BLaER1 treated with 17β-estradiol and CSF1 and Interleukin-3, amounts not matched to agents 10 nM and 100 nM (cell line): Measurements from ENCODE around the gene AHRR.
"Not testable (repeated sequence)": the region's sequence is repeated elsewhere in the genome, so short reads cannot be mapped to it uniquely, and the experiment has no call there.

ENCODE experiments used
- H3K27ac ChIP-seq, 11 experiments: shearing (Covaris generic); formaldehyde crosslinking; 2 replicates each; pipeline ENCODE4 v1.8.1; 2022
- H3K27me3 ChIP-seq, 11 experiments: shearing (Covaris generic); formaldehyde crosslinking; 2 replicates each; pipeline ENCODE4 v1.8.1; 2022
- H3K36me3 ChIP-seq, 11 experiments: shearing (Covaris generic); formaldehyde crosslinking; 2 replicates each; pipeline ENCODE4 v1.8.1; 2022
- H3K4me1 ChIP-seq, 10 experiments: shearing (Covaris generic); formaldehyde crosslinking; 2 replicates each; pipeline ENCODE4 v1.8.1; 2022
- H3K4me2 ChIP-seq, 11 experiments: shearing (Covaris generic); formaldehyde crosslinking; 2 replicates each; pipeline ENCODE4 v1.8.1; 2022
- H3K4me3 ChIP-seq, 10 experiments: shearing (Covaris generic); formaldehyde crosslinking; 2 replicates each; pipeline ENCODE4 v1.8.1; 2022
- H3K9ac ChIP-seq, 11 experiments: shearing (Covaris generic); formaldehyde crosslinking; 2 replicates each; pipeline ENCODE4 v1.8.1; 2022
- H3K9me3 ChIP-seq, 11 experiments: shearing (Covaris generic); formaldehyde crosslinking; replicated peaks in 1 of 11; 2 replicates each; pipeline ENCODE4 v1.8.1; 2022
- H4K20me1 ChIP-seq, 11 experiments: shearing (Covaris generic); formaldehyde crosslinking; 2 replicates each; pipeline ENCODE4 v1.8.1; 2022
- Cebpa-rat ChIP-seq, 11 experiments: shearing (Covaris generic); IDR thresholded peaks; 2 replicates each; pipeline ENCODE4 v1.8.1; 2022

AHRR gene

DNA sequence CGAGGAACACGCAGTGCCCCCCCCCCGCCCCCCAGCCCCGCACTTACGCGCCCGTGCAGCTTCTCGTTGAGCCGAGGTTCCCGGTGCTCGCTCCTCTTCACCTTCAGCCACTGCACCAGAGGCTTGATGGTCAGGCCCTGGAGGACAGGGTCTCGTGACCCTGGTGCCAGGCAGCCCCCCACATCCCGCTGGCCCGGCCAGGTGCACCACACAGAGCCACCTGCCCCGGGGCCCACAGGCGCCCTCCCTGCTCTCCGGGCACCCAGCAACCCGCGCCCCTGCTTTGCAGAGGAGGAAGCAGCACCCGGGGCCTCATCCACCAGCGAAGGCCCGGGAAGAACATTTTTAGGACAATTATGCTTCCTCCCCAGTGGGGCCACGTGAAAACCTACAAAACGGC, 160.5 kb downstream of the AHRR start:
- no peaks in the 10 kb centered on the region for H3K9me3 ChIP-seq
- H3K27me3 ChIP-seq = peaks cover 6 to 78% (median 19%) of the 10 kb centered on the region in 11 experiments
- no peaks in the 10 kb centered on the region for H3K36me3 ChIP-seq
- peak overlapping the region; percentile 20 to 97 (median 87); a peak in 18 of 22 replicates for H3K4me2 ChIP-seq
- H3K4me1 ChIP-seq = peaks cover 42 to 91% (median 85%) of the 10 kb centered on the region in 10 experiments
- no peak overlapping the region for H3K9ac ChIP-seq
- H3K4me3 ChIP-seq = no peak overlapping the region; a peak in 1 of 20 replicates
- peaks cover 0 to 64% (median 31%) of the 10 kb centered on the region in 11 experiments; a peak in 19 of 22 replicates for H4K20me1 ChIP-seq
- H3K27ac ChIP-seq = no peak overlapping the region
- TF ChIP-seq Cebpa-rat (IDR thresholded peaks at IDR 0.05) = no peak

DNA sequence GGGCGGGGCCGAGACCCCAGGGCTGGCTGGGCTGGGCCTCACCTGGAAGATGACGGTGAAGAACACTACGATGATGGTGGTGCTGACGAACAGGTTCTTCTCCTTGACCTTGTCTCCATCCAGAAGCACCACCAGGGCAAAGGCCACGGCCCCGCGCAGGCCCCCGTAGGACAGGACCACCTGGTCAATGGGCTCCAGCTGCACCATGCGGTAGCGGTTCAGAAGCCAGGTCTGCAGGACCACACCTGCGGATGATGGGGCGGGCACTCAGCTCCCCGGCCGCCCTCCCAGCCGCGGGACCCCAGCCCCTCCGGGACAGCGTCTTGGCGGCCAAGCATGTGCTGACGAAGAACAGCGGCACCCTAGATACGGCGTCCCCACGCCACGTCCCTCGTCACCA, 161.0 kb downstream of the AHRR start:
- H3K9ac ChIP-seq = no peak overlapping the region
- peaks cover 42 to 87% (median 83%) of the 10 kb centered on the region in 10 experiments for H3K4me1 ChIP-seq
- no peak overlapping the region for H3K27ac ChIP-seq
- no peak overlapping the region; a peak in 1 of 20 replicates for H3K4me3 ChIP-seq
- no peaks in the 10 kb centered on the region for H3K36me3 ChIP-seq
- peaks cover 0 to 59% (median 26%) of the 10 kb centered on the region in 11 experiments; a peak in 18 of 22 replicates for H4K20me1 ChIP-seq
- no peaks in the 10 kb centered on the region for H3K9me3 ChIP-seq
- peaks cover 1 to 74% (median 14%) of the 10 kb centered on the region in 11 experiments; a peak in 21 of 22 replicates for H3K27me3 ChIP-seq
- H3K4me2 ChIP-seq = peak overlapping the region; percentile 20 to 97 (median 87); a peak in 18 of 22 replicates
- no peak for TF ChIP-seq Cebpa-rat (IDR thresholded peaks at IDR 0.05)

DNA sequence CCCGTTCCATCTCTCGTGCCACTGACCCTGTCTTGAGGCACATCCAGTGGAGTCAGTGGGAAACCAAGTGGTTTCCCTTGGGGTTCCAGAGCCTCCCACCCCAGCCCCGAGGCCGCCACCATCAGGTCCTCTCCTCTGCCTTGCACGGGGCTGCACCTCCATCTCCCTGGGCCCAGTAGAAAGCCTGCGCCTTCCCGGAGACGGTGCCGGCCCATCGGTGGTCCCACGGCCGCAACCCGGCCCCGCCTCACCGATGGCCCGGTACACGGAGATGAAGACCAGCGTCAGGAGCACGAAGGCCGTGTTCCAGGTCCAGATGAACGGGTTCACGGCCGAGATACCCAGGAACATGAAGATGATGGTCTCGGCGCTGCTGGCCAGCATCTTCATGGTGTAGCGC, 161.5 kb downstream of the AHRR start:
- peaks cover 42 to 82% (median 78%) of the 10 kb centered on the region in 10 experiments for H3K4me1 ChIP-seq
- H3K4me2 ChIP-seq = peak overlapping the region; percentile 78 to 97 (median 90)
- H3K27ac ChIP-seq = no peak overlapping the region
- peak overlapping the region in 1 of 10 experiments; percentile 31; a peak in 1 of 20 replicates for H3K4me3 ChIP-seq
- H4K20me1 ChIP-seq = peaks cover 0 to 54% (median 21%) of the 10 kb centered on the region in 11 experiments; a peak in 18 of 22 replicates
- no peak for TF ChIP-seq Cebpa-rat (IDR thresholded peaks at IDR 0.05)
- H3K9me3 ChIP-seq = no peaks in the 10 kb centered on the region
- H3K27me3 ChIP-seq = peaks cover 0 to 69% (median 9%) of the 10 kb centered on the region in 11 experiments; a peak in 17 of 22 replicates
- H3K36me3 ChIP-seq = no peaks in the 10 kb centered on the region
- 0 out of 22 replicates have a peak overlapping the region, but pooled peaks of 1 of the 11 experiments have one; percentile 0 for H3K9ac ChIP-seq

DNA sequence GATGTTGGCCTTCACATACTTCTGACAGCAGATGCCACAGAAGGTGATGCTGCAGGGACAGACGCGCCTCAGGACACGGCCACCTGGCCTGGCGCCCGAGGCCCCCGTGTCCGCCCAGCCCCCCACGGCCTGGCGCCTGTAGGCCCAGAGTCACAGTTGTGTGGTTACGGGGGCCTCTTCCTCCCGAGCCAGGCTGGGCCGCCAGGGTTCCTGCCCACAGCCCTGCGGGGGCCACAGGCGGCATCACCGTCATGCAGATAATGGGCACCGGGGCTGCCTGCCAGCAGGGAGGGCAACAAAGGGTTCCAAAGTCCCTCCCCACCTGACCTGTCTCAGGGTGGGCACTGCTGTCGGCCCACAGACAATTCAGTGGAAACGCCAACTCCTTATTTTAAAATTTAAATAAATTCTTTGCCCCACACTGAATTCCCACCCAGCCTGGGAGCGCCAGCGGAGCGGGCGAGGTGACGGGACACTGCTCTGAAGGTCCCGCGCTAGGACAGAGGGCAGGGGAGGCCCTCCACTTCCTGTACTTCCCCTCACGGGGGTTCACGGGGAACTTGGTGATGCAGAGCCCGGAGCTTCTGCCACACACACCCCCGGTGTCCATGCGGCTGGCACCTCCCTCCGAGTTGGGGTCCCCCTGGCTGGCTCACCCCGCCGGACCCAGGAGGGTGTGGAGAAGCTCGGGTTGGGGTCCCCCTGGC, 162.1 kb downstream of the AHRR start:
- Histone ChIP-seq H3K4me2 (peak overlapping the region; percentile 78 to 97 (median 90)), H3K27me3 (peaks cover 0 to 63% (median 3%) of the 10 kb centered on the region in 11 experiments; a peak in 11 of 22 replicates), H3K9me3 (no peaks in the 10 kb centered on the region)

DNA sequence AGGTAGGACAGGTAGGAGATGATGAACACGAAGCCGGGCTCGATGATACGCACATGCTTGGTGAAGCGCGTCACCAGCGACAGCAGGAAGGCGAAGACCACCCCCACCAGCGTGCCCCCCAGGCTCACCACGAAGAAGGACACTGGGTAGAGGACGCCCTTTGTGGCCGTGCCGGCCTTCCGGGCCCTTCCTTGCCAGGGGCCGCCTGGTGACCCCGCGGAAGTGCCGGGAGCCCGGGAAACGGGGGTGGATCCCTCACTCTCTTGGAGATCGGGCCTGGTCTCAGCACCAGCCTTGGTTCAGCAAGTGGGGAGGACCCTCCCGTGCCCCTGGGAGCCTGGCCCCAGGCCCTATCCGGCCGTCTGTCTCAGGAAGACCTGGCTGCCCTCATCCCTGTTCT, 163.0 kb downstream of the AHRR start:
- Histone ChIP-seq H3K9me3 (no peaks in the 10 kb centered on the region), H3K4me1 (peaks cover 42 to 72% (median 63%) of the 10 kb centered on the region in 10 experiments), H3K4me3 (no peak overlapping the region), H3K27ac (no peak overlapping the region), H3K9ac (no peak overlapping the region), H3K36me3 (no peaks in the 10 kb centered on the region), H3K4me2 (peak overlapping the region; percentile 80 to 97 (median 89); a peak in 19 of 22 replicates), H3K27me3 (peaks cover 0 to 53% (median 0%) of the 10 kb centered on the region in 11 experiments; a peak in 8 of 22 replicates), H4K20me1 (peaks cover 0 to 45% (median 5%) of the 10 kb centered on the region in 11 experiments; a peak in 10 of 22 replicates)
- TF ChIP-seq Cebpa-rat (IDR thresholded peaks at IDR 0.05) = no peak

More for the DNA sequence above, 162.1 kb downstream of the AHRR start:
- TF ChIP-seq Cebpa-rat (IDR thresholded peaks at IDR 0.05) = no peak
- no peaks in the 10 kb centered on the region for H3K36me3 ChIP-seq
- H3K4me3 ChIP-seq = peak overlapping the region in 2 of 10 experiments; percentile 3 to 31; a peak in 1 of 20 replicates
- H3K27ac ChIP-seq = no peak overlapping the region
- H3K4me1 ChIP-seq = peaks cover 42 to 77% (median 73%) of the 10 kb centered on the region in 10 experiments
- H4K20me1 ChIP-seq = peaks cover 0 to 48% (median 15%) of the 10 kb centered on the region in 11 experiments; a peak in 18 of 22 replicates
- peak overlapping the region in 4 of 11 experiments; percentile 0 to 35 (median 18); a peak in 4 of 22 replicates for H3K9ac ChIP-seq

DNA sequence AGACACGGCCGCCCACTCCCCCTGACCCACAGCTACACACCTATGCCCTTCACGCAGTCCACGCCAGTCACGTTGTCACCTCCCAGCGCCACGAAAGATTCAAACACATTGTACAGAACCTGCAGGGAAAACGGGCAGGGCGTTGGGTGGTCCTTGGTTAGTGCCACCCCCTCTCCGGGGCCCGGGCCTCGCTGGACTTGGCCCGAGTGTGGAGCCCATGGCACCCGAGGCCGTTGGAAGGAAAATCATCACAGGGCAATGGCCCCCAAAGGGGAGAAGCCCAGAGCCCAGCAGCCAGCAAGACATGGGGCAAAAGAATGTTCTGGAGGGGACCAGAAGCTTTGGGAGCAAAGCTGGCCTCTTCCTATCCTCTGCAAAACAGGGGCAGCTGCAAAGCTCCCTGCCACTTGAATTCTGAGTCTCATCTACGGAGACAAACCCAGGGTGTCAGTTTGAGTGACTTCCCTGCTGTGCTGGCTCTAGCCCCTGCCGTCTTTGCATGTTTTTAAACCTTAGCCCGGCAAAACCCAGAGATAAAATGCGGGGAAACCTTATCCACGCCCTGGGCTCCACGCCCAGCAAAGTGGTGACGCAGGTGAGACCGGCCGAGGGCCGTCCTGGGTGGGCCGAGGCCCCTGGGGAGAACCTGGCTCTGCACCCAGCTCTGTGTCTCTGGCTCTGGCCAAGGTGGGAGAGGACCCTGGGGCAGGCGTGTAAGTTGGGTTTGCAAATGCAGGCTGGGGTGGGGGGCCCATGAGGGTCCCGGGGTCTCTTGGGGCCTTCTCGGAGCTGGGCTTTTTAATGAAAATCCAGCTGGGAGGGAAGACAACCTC, 163.8 kb downstream of the AHRR start:
- Histone ChIP-seq H3K27me3 (peaks cover 0 to 49% (median 0%) of the 10 kb centered on the region in 11 experiments; a peak in 8 of 22 replicates), H3K4me1 (peaks cover 42 to 64% (median 56%) of the 10 kb centered on the region in 10 experiments)
- TF ChIP-seq Cebpa-rat (IDR thresholded peaks at IDR 0.05) = no peak

DNA sequence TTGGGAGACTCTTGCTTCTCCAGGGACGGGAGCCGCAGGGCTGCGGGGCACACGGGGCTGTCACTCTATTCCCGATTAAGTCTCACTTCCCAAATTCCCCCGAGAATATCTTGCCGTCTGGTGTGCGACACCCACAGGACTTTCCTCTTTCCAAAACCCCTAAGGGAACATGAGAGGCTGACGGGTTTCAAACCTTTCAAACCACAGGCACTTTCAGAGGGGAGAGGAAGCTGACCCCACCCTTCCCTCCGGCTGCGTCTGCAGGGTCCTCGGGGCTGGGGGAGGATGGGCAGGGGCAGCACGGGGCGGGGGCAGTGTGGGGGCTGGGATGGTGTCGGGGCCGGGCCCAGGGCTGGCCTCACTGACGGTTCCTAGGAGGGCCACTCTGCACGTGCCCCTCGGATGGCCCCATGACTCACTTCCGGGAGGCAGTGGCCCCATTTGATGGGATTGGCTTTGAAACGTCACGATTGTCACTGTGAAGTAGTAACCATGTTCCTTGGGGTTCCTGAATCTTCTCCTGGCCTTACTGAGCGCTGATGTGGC, 164.5 kb downstream of the AHRR start:
- peak overlapping the region in 3 of 10 experiments; percentile 16 to 26 (median 23); a peak in 1 of 20 replicates for H3K4me3 ChIP-seq
- peaks cover 0 to 48% (median 0%) of the 10 kb centered on the region in 11 experiments; a peak in 9 of 22 replicates for H3K27me3 ChIP-seq
- H3K9me3 ChIP-seq = no peaks in the 10 kb centered on the region
- H3K4me1 ChIP-seq = peaks cover 42 to 57% (median 51%) of the 10 kb centered on the region in 10 experiments
- no peak for TF ChIP-seq Cebpa-rat (IDR thresholded peaks at IDR 0.05)
- peak overlapping the region; percentile 80 to 97 (median 89) for H3K4me2 ChIP-seq
- H3K36me3 ChIP-seq = no peaks in the 10 kb centered on the region
- peak overlapping the region in 4 of 11 experiments; percentile 11 to 42 (median 32); a peak in 2 of 22 replicates for H3K9ac ChIP-seq
- no peak overlapping the region for H3K27ac ChIP-seq
- peaks cover 0 to 43% (median 0%) of the 10 kb centered on the region in 11 experiments; a peak in 8 of 22 replicates for H4K20me1 ChIP-seq

More for the DNA sequence above, 163.8 kb downstream of the AHRR start:
- Histone ChIP-seq H4K20me1 (peaks cover 0 to 40% (median 0%) of the 10 kb centered on the region in 11 experiments; a peak in 7 of 22 replicates), H3K9ac (peak overlapping the region in 4 of 11 experiments; percentile 11 to 42 (median 32); a peak in 4 of 22 replicates), H3K4me3 (peak overlapping the region in 3 of 10 experiments; percentile 16 to 26 (median 23); a peak in 1 of 20 replicates), H3K4me2 (peak overlapping the region; percentile 80 to 97 (median 89)), H3K36me3 (no peaks in the 10 kb centered on the region), H3K27ac (no peak overlapping the region), H3K9me3 (no peaks in the 10 kb centered on the region)

DNA sequence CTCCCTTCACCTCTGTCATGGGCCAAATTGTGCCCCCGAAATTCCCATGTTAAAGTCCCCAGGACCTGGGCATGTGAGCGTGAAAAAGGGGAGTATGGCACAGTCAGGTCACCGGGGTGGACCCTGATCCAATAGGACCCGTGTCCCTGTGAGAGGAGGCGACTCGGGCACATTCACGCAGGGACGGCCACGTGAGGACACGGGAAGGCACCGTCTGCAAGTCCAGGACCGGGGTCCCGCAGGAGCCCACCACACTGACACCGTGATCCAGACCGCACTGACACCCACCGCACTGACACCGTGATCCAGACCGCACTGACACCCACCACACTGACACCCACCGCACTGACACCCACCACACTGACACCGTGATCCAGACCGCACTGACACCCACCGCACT, 165.1 kb downstream of the AHRR start:
- peaks cover 42 to 53% (median 47%) of the 10 kb centered on the region in 10 experiments for H3K4me1 ChIP-seq

More for the DNA sequence above, 165.1 kb downstream of the AHRR start:
- H3K4me3 ChIP-seq, H3K27ac ChIP-seq, H3K9me3 ChIP-seq, H3K36me3 ChIP-seq, H3K9ac ChIP-seq: not testable (repeated sequence)
- Histone ChIP-seq H3K27me3 (peaks cover 0 to 47% (median 0%) of the 10 kb centered on the region in 11 experiments; a peak in 10 of 22 replicates), H4K20me1 (peaks cover 0 to 47% (median 0%) of the 10 kb centered on the region in 11 experiments; a peak in 8 of 22 replicates), H3K4me2 (peak overlapping the region; percentile 80 to 97 (median 89))
